IMR-90 (cell line): Measurements from ENCODE around the gene COL23A1. TPM values are rescaled to one million over a fixed set of nuclear protein-coding genes. Genes with fewer than 3 reads are reported as not detected.
A peak's percentile ranks its signal among the peaks of the same experiment; 100 is the strongest.

ENCODE experiments used
- ATAC-seq: fragments of 200-7000 bp; cut with Tn5 transposase; 2 replicates; pipeline ENCODE4 v1.9.1; 2020; ENCODE audit warnings: low read depth, mild to moderate bottlenecking, moderate library complexity
- BruUV-seq: library from RNA; stranded (reverse); fragments of 400-500 nt; replicated peaks from 2 replicates; lab custom pipeline; 2021; lab: Mats Ljungman, UMichigan
- CTCF ChIA-PET: fragments of 300-600 bp; formaldehyde crosslinking; extraction: SDS; loops from one replicate; lab custom pipeline; 2021; ENCODE audit warnings: antibody characterized with exemption; lab: Yijun Ruan, JAX
- POLR2A ChIA-PET: fragments of 300-600 bp; sonication (Branson Sonifier 250); formaldehyde crosslinking; loops from one replicate; lab custom pipeline; 2022; ENCODE audit warnings: antibody characterized with exemption; ENCODE audit not compliant: unreplicated experiment; lab: Charles Lee
- DNase-seq: peaks from one replicate; pipeline ENCODE4 v3.0.0; 2013
- H2AFZ ChIP-seq: replicated peaks from 2 replicates; pipeline ENCODE3; 2013; ENCODE audit warnings: low read length, mild to moderate bottlenecking; ENCODE audit not compliant: poor library complexity
- H2AK5ac ChIP-seq: 2 replicates; pipeline ENCODE4 v1.6.1; 2013; ENCODE audit warnings: low read depth, low read length, inconsistent platforms
- H2AK9ac ChIP-seq: replicated peaks from 2 replicates; pipeline ENCODE3; 2013; ENCODE audit warnings: mild to moderate bottlenecking, low read depth, low read length, moderate library complexity; ENCODE audit not compliant: poor library complexity
- H2BK120ac ChIP-seq: 2 replicates; pipeline ENCODE4 v1.6.1; 2013; ENCODE audit warnings: low read depth, low read length, inconsistent platforms
- H2BK15ac ChIP-seq: 3 replicates; pipeline ENCODE4 v1.6.1; 2013; ENCODE audit warnings: low read depth, low read length, inconsistent platforms
- H2BK20ac ChIP-seq: 2 replicates; pipeline ENCODE4 v1.6.1; 2013; ENCODE audit warnings: low read depth, mild to moderate bottlenecking, inconsistent platforms, low read length, moderate library complexity
- H2BK5ac ChIP-seq: 2 replicates; pipeline ENCODE4 v1.6.1; 2013; ENCODE audit warnings: mild to moderate bottlenecking, low read depth, low read length, inconsistent platforms; ENCODE audit not compliant: poor library complexity, severe bottlenecking
- H3K14ac ChIP-seq: replicated peaks from 2 replicates; pipeline ENCODE4 v1.6.1; 2013; ENCODE audit warnings: low read depth, low read length, inconsistent platforms
- H3K18ac ChIP-seq: 2 replicates; pipeline ENCODE4 v1.6.1; 2013; ENCODE audit warnings: low read depth, low read length, control low read depth
- H3K23ac ChIP-seq: 2 replicates; pipeline ENCODE4 v1.6.1; 2013; ENCODE audit warnings: low read depth, low read length, inconsistent platforms
- H3K27ac ChIP-seq: 2 replicates; pipeline ENCODE4 v1.5.1; 2013; ENCODE audit warnings: mild to moderate bottlenecking, control low read depth, low read length; ENCODE audit not compliant: insufficient read depth
- H3K27me3 ChIP-seq: 2 replicates; pipeline ENCODE4 v1.6.1; 2013; ENCODE audit warnings: low read length; ENCODE audit not compliant: control insufficient read depth, insufficient read depth
- H3K36me3 ChIP-seq: 2 replicates; pipeline ENCODE4 v1.6.1; 2013; ENCODE audit warnings: low read length, mixed read lengths; ENCODE audit not compliant: control insufficient read depth, insufficient read depth
- H3K4ac ChIP-seq: 2 replicates; pipeline ENCODE4 v1.6.1; 2013; ENCODE audit warnings: low read depth, low read length, inconsistent platforms
- H3K4me1 ChIP-seq: 2 replicates; pipeline ENCODE4 v1.6.1; 2013; ENCODE audit warnings: low read length, mixed read lengths; ENCODE audit not compliant: control insufficient read depth, insufficient read depth
- H3K4me2 ChIP-seq: 2 replicates; pipeline ENCODE4 v1.6.1; 2013; ENCODE audit warnings: low read depth, mild to moderate bottlenecking, control low read depth, low read length, moderate library complexity
- H3K4me3 ChIP-seq: 2 replicates; pipeline ENCODE4 v1.5.1; 2013; ENCODE audit warnings: low read depth, mild to moderate bottlenecking, control low read depth, low read length, moderate library complexity; ENCODE audit not compliant: insufficient read depth
- H3K56ac ChIP-seq: 2 replicates; pipeline ENCODE4 v1.6.1; 2013; ENCODE audit warnings: low read length, inconsistent platforms; ENCODE audit not compliant: insufficient read depth; ENCODE audit errors: extremely low read depth
- H3K79me1 ChIP-seq, 2 experiments: 2 replicates each; pipeline ENCODE4 v1.6.1; 2013; ENCODE audit warnings: low read length in 2 of 2, inconsistent platforms in 1 of 2, low read depth in 1 of 2
- H3K9ac ChIP-seq: 2 replicates; pipeline ENCODE4 v1.6.1; 2013; ENCODE audit warnings: low read depth, low read length, control low read depth
- H3K9me1 ChIP-seq: 2 replicates; pipeline ENCODE4 v1.6.1; 2013; ENCODE audit warnings: low read length, inconsistent platforms; ENCODE audit not compliant: insufficient read depth
- H3K9me3 ChIP-seq: 2 replicates; pipeline ENCODE4 v1.6.1; 2013; ENCODE audit warnings: low read length; ENCODE audit not compliant: control insufficient read depth, insufficient read depth
- H4K20me1 ChIP-seq: 2 replicates; pipeline ENCODE4 v1.6.1; 2013; ENCODE audit warnings: low read length, inconsistent platforms; ENCODE audit not compliant: insufficient read depth
- H4K5ac ChIP-seq: 2 replicates; pipeline ENCODE4 v1.6.1; 2013; ENCODE audit warnings: mild to moderate bottlenecking, low read depth, low read length, control low read depth
- H4K8ac ChIP-seq, 2 experiments: 2 replicates each; pipeline ENCODE4 v1.6.1; 2013; ENCODE audit warnings: low read depth in 2 of 2, low read length in 2 of 2, control low read depth in 1 of 2, inconsistent platforms in 1 of 2
- H4K91ac ChIP-seq: 2 replicates; pipeline ENCODE4 v1.6.1; 2013; ENCODE audit warnings: low read depth, low read length, inconsistent platforms; ENCODE audit not compliant: insufficient read depth
- BHLHE40 ChIP-seq: fragments of 150-350 bp; IDR thresholded peaks from 2 replicates; pipeline ENCODE4 v1.6.1; 2016; ENCODE audit warnings: mild to moderate bottlenecking, low read depth, low read length
- CEBPB ChIP-seq: IDR thresholded peaks from 2 replicates; pipeline ENCODE4 v1.6.1; 2012; ENCODE audit warnings: low read depth, low read length, improper control_type of control experiment
- CHD1 ChIP-seq: IDR thresholded peaks from 2 replicates; pipeline ENCODE4 v1.6.1; 2012; ENCODE audit warnings: low read depth, low read length, improper control_type of control experiment
- CTCF ChIP-seq: conservative IDR thresholded peaks from 2 replicates; pipeline ENCODE4 v1.5.1; 2012; ENCODE audit warnings: mild to moderate bottlenecking, low read depth, low read length, improper control_type of control experiment
- MAFK ChIP-seq: IDR thresholded peaks from 2 replicates; pipeline ENCODE4 v1.6.1; 2012; ENCODE audit warnings: low read depth, low read length, improper control_type of control experiment
- MAZ ChIP-seq: IDR thresholded peaks from 2 replicates; pipeline ENCODE4 v1.6.1; 2012; ENCODE audit warnings: low read depth, mild to moderate bottlenecking, low read length, improper control_type of control experiment, moderate library complexity, borderline replicate concordance
- MXI1 ChIP-seq: IDR thresholded peaks from 2 replicates; pipeline ENCODE4 v1.6.1; 2012; ENCODE audit warnings: low read depth, mild to moderate bottlenecking, low read length, moderate library complexity, borderline replicate concordance
- NFE2L2 ChIP-seq: fragments of 150-350 bp; IDR thresholded peaks from 2 replicates; pipeline ENCODE4 v1.6.1; 2016; ENCODE audit warnings: low read depth, mild to moderate bottlenecking, low read length
- POLR2A ChIP-seq: IDR thresholded peaks from 2 replicates; pipeline ENCODE4 v1.6.1; 2012; ENCODE audit warnings: mild to moderate bottlenecking, low read depth, low read length
- RAD21 ChIP-seq: IDR thresholded peaks from 2 replicates; pipeline ENCODE4 v1.6.1; 2012; ENCODE audit warnings: low read length, improper control_type of control experiment
- SMC3 ChIP-seq: fragments of 150-350 bp; IDR thresholded peaks from 2 replicates; pipeline ENCODE4 v1.6.1; 2016; ENCODE audit warnings: low read depth, mild to moderate bottlenecking, antibody characterized with exemption, low read length, moderate library complexity
- WGBS, 2 experiments: methylation state at CpG; one replicate each; pipeline versions ENCODE4 v1.1.5 to v1.1.7; 2013; ENCODE audit warnings: missing lambda C conversion rate in 2 of 2; ENCODE audit not compliant: insufficient read length in 1 of 2; ENCODE audit errors: extremely low coverage in 2 of 2; 5-methylcytosine and 5-hydroxymethylcytosine counted together
- dilution Hi-C: fragments of 300-500 bp; cut with HindIII; formaldehyde crosslinking; loops from one replicate; pipeline ENCODE4 v1.14.3; 2018; ENCODE audit warnings: low sequenced_read_pairs; ENCODE audit not compliant: unreplicated experiment
- in situ Hi-C: fragments of 300-500 bp; cut with MboI; formaldehyde crosslinking; loops from 3 replicates; pipeline ENCODE4 v1.14.3; 2019; ENCODE audit warnings: low sequenced_read_pairs, inconsistent platforms, mixed read lengths
- intact Hi-C: fragments of 100-400 bp; cut with micrococcal nuclease; formaldehyde crosslinking; loops from 2 replicates; pipeline ENCODE4 v1.10.0; 2022
- polyA plus RNA-seq, 3 experiments: library from polyadenylated mRNA; depleted of rRNA; stranded (reverse); fragments of >200 nt; gene quantifications; 2 replicates each; pipeline ENCODE4 v1.2.3, GENCODE V29; 2012; ENCODE audit warnings: low replicate concordance in 1 of 3
- total RNA-seq: library from RNA; depleted of rRNA; stranded (reverse); fragments of >200 nt; gene quantifications from 2 replicates; pipeline ENCODE4 v1.2.3, GENCODE V29; 2012

The COL23A1 gene
- total and polyA plus RNA-seq, 2 of the 4 experiments (the other 2 are of a cell fraction), result not detected

DNA sequence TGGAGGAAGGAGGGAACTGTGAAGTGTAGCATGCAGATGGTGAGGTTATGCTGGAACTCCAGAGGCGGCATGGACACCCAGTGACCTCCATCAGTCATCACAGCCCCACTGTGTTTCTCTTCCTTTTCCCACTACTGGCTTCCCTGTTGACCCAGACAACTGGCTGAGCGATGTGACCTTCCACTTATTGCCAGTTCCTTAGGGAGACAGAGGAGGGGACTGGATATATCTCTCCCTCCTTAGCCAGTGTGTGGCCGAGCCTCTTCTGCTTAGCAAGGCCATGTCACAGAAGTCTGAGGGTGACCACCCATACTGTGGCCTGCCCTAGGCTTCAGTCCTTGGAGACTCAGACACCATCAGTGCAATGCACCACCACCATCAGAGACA is 354.6 kb downstream of the COL23A1 start:
- Histone ChIP-seq H3K23ac (no peak overlapping the region), H4K91ac (no peak overlapping the region), H2BK20ac (no peak overlapping the region), H2AK5ac (no peak overlapping the region), H2BK5ac (no peak overlapping the region), H3K4me3 (no peak overlapping the region), H3K27ac (no peak overlapping the region), H3K79me1 (peaks cover 13 to 15% of the 10 kb centered on the region in 2 experiments), H2AK9ac (no peak overlapping the region), H3K9me1 (peaks cover 16% of the 10 kb centered on the region), H4K5ac (no peak overlapping the region), H3K4ac (no peak overlapping the region), H3K14ac (no peak overlapping the region), H4K20me1 (peaks cover 4% of the 10 kb centered on the region; the same call in 1 of the 2 replicates), H3K56ac (no peak overlapping the region), H2BK15ac (no peak overlapping the region), H3K27me3 (no peaks in the 10 kb centered on the region), H2AFZ (peak overlapping the region; percentile 56), H3K4me2 (no peak overlapping the region), H4K8ac (no peak overlapping the region), H3K9me3 (no peaks in the 10 kb centered on the region), H2BK120ac (no peak overlapping the region), H3K36me3 (peaks cover 3% of the 10 kb centered on the region), H3K18ac (no peak overlapping the region), H3K4me1 (peaks cover 9% of the 10 kb centered on the region), H3K9ac (no peak overlapping the region)
- WGBS, 2 experiments, result 60% methylated on average over 1 of the region's 3 CpGs; no CpG with 5 or more reads in 1 of the 2 experiments
- in situ Hi-C loops (no loop called here), intact Hi-C loops (loop anchor here (1.0 kb wide), 1 partner anchor 316 kb away; no protein-coding TSS in a partner anchor), dilution Hi-C loops (no loop called here)
- no TSS peak for BruUV-seq
- CTCF ChIA-PET, result interaction anchor here (0.6 kb wide), 2 partner anchors 23 to 387 kb away, joined by 3 to 4 read pairs; no protein-coding TSS in a partner anchor
- DNase-seq (no peak), ATAC-seq (no peak)
- TF ChIP-seq BHLHE40 (no peak), CEBPB (no peak), RAD21 (no peak), CHD1 (no peak), MXI1 (no peak), POLR2A (no peak), MAZ (no peak), NFE2L2 (no peak), MAFK (no peak), CTCF (no peak), SMC3 (no peak)
- POLR2A ChIA-PET, result no interaction called here
